Hepatocyte (in vitro differentiated cells): Measurements from ENCODE around the gene ZNF423.

Experiments used
- EZH2 ChIP-seq: fragments of 200-600 bp; sonication (generic); IDR thresholded peaks from 2 replicates; pipeline ENCODE4 v1.6.1; 2016; ENCODE audit warnings: antibody characterized with exemption, mild to moderate bottlenecking, borderline replicate concordance
- EZH2phosphoT487 ChIP-seq: fragments of 200-600 bp; sonication (generic); IDR thresholded peaks from one replicate; pipeline ENCODE4 v1.6.1; 2018; ENCODE audit warnings: antibody characterized with exemption, mild to moderate bottlenecking, low read depth, moderate library complexity; ENCODE audit not compliant: unreplicated experiment, severe bottlenecking
- TF ChIP-seq, protein P1 (sequence below): fragments of 200-600 bp; sonication (generic); IDR thresholded peaks from 2 replicates; pipeline ENCODE4 v1.5.1; 2016; ENCODE audit warnings: antibody characterized with exemption, mild to moderate bottlenecking; ENCODE audit not compliant: poor library complexity

DNA sequence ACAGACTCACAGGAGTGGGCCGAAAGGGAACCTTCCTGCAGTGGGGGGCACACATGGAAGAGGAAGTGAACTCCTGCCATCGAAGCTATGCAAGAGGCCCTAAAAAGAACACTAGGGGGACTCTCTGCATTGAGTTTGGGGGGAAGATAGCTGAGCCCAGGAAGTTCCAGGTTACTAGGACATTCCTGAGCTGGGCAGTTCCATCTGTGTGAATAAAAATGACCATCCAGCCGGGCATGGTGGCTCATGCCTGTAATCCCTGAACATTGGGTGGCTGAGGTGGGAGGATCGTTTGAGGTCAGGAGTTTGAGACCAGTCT lies 211.8 kb downstream of the ZNF423 start:
- TF ChIP-seq, protein P1, sequence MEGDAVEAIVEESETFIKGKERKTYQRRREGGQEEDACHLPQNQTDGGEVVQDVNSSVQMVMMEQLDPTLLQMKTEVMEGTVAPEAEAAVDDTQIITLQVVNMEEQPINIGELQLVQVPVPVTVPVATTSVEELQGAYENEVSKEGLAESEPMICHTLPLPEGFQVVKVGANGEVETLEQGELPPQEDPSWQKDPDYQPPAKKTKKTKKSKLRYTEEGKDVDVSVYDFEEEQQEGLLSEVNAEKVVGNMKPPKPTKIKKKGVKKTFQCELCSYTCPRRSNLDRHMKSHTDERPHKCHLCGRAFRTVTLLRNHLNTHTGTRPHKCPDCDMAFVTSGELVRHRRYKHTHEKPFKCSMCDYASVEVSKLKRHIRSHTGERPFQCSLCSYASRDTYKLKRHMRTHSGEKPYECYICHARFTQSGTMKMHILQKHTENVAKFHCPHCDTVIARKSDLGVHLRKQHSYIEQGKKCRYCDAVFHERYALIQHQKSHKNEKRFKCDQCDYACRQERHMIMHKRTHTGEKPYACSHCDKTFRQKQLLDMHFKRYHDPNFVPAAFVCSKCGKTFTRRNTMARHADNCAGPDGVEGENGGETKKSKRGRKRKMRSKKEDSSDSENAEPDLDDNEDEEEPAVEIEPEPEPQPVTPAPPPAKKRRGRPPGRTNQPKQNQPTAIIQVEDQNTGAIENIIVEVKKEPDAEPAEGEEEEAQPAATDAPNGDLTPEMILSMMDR = peak; percentile 21
- TF ChIP-seq EZH2 (no peak), EZH2phosphoT487 (no peak)
